HG03432 (cell line): ENCODE results near the gene CSF2.

Source experiments
- ATAC-seq: cut with Tn5 transposase; IDR thresholded peaks from one replicate; pipeline ENCODE4 v1.9.1; 2021; ENCODE audit warnings: mild to moderate bottlenecking, moderate library complexity; ENCODE audit not compliant: unreplicated experiment

Gene CSF2

DNA sequence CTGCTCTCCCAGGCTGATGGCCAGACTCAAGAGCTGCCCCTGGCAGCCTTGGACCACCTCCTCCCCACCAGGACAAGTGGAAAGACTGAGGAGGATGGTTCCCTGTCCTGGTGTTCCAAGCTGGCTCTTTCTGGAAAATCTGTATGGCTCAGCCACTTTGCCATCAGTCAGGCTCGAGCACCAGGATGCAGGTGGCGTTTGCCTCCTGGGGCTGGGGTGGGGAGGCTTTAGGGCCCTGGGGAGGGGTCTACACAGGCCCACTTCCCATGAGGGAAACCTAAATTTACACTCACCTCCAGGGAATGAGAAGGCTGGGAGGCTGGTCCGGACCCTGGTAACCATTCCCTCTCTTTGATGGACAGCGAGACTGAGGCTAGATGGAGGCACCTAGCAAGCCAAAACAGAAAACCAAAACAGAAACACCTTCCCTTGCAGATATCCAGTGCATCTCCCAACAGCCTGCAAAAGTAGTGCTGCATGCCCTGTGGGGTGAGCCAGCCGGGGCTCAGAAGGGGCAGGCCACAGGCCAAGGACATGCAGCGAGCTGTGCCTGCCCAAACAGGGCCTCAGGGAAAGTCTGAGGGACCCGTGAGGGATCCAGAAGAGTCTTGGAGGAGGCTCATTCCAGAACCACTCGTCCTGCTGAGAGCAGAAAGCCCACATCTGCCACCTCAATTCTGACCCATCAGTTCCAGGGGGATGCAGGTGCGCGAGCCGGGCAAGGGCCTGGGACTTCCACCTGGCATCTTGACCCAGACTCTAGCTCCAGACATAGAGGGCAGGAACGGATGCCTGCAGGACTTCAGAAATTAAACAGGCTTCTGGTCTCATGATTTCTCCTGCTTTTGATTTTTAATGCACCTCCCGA lies 5.4 kb upstream of the CSF2 start:
- no peak for ATAC-seq

- ATAC-seq = no peak
Observed at GRCh38 chr5:132069561-132069960, 4.0 kb upstream of the CSF2 start.

DNA sequence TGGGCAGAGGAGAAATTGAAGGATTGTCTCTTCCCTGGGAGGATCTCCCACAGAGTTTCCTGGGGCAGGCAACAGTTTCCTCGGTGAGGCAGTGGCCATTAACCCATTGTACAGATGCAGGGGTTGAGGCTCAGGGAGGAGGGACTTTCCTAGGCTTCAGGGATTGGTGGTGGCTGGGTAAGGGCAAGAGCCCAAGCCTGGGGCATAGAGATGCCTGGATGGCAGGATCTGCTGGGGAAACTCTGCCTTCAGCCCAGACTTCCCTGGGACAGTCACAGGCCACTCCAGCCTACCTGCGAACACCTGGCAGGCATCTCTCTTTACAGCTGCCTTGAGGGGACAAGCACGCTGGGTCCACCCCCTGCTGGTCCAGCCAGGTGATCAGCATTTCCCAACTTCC lies 3.6 kb upstream of the CSF2 start:
- no peak for ATAC-seq

- no peak for ATAC-seq
Observed at GRCh38 chr5:132070460-132071337, 2.9 kb upstream of the CSF2 start.

GRCh38 chr5:132071338-132071707 lies 2.3 kb upstream of the CSF2 start:
- ATAC-seq = no peak

GRCh38 chr5:132072070-132072469 lies 1.5 kb upstream of the CSF2 start:
- ATAC-seq = no peak

GRCh38 chr5:132072528-132072927 lies 1.1 kb upstream of the CSF2 start:
- no peak for ATAC-seq

DNA sequence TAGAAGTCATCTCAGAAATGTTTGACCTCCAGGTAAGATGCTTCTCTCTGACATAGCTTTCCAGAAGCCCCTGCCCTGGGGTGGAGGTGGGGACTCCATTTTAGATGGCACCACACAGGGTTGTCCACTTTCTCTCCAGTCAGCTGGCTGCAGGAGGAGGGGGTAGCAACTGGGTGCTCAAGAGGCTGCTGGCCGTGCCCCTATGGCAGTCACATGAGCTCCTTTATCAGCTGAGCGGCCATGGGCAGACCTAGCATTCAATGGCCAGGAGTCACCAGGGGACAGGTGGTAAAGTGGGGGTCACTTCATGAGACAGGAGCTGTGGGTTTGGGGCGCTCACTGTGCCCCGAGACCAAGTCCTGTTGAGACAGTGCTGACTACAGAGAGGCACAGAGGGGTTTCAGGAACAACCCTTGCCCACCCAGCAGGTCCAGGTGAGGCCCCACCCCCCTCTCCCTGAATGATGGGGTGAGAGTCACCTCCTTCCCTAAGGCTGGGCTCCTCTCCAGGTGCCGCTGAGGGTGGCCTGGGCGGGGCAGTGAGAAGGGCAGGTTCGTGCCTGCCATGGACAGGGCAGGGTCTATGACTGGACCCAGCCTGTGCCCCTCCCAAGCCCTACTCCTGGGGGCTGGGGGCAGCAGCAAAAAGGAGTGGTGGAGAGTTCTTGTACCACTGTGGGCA lies 642 bp downstream of the CSF2 start:
- ATAC-seq = no peak

- ATAC-seq = no peak
Observed at GRCh38 chr5:132074772-132075718, 1.5 kb downstream of the CSF2 start.

- ATAC-seq = no peak
Observed at GRCh38 chr5:132075719-132076077, 2.1 kb downstream of the CSF2 start.

DNA sequence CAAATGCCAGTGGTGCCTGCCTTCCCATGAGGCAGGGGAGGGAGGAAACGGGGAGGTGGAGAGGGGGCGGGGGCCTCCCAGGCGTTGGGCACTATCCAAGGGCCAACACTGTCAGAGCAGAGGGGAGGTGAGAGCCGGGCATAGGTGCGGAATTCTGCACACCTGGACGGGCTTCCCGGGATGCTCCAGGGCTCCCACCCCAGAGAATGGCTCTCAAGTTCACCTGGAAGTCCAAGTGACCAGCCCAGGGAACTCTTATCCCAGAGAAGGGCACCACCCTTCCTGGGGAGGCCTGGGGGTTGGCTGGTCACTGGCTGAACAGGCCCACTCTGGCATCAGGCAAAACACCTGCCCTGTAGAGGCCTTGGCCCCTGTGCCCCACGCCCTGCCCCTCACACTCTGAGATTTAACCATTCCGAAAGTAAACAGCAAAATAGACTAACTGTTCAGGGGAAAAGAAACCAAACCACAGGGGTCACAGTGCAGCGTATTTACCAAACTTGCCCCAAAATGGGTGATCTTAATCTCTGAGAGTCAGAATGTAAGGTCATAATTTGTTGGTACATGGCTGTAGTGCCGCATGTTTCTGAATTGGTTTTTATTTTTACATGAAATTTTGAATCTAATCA lies 2.7 kb downstream of the CSF2 start:
- no peak for ATAC-seq

DNA sequence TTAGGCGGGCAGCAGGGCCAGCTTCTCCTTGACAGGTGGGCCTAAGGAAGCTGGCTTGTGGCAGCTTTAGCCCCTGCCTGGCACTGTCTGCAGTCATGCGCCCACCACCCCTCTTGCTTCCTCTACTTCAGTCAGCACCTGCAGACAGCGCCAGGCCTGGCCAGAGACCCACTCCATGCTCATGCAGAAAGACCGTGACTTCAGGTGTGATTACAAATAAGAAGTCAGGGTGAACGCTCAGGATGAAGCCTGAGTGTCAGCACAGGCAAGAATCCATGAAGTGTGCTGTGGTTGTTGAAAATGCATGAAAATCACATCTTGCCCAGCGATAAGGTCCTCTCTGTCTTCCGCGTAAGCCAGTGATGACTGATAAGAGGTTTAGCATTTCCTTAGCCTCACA lies 3.4 kb downstream of the CSF2 start:
- no peak for ATAC-seq

GRCh38 chr5:132079081-132079480 lies 5.5 kb downstream of the CSF2 start:
- ATAC-seq = no peak

- ATAC-seq = no peak
Observed at GRCh38 chr5:132079619-132080018, 6.0 kb downstream of the CSF2 start.

GRCh38 chr5:132080595-132080994 lies 7.0 kb downstream of the CSF2 start:
- no peak for ATAC-seq

DNA sequence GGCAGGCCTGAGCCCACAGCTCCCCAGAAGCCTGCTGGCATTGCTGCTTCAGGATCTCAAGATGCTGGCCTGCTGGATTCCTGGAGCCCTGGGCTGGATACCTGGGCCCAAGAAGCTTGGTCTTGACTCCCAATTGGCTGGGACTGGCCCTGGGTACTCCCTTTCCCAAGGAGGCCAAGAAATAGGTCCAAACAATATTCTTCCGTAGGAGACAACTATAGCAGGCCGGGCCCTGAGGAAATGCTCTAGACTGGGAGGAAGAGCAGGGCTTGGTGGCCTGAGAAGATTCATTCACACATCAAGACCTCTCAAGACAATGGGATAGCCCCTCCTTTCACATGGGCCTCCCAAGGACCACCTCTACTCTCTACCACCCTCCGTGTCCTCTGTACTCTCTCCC lies 7.9 kb downstream of the CSF2 start:
- no peak for ATAC-seq

DNA sequence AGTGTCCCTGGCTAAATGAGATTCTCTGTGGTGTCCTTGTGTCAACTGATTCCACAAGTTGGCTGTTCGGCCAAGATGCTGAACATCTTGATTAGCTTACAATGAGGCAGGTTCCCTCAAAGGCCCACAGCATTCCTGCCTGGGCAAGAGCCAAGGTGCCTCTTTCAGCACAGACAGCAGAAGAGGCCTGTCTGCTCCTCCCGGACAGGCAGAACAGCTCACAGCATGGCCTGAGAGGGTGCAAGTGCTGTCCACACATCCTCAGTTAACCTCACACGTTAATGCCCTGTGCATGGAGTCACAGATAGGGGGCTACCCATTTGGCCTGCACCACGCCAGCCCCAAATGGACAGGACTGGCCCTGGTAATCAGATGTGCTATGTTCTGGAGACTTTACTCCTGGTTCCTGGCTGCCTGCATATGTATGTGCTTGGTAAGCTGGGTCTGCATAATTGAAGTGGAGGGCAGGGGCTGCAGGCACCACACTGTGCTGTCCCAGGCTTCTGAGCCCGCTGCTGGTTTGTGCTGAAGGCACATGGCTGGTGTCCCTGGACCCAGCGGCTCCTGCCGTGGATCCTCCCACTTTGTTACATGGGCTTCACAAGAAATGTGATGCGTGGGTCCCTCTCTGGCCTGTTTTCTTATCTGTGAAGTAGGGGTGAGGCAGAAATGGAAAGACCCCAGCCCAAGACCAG lies 8.9 kb downstream of the CSF2 start:
- ATAC-seq = no peak

DNA sequence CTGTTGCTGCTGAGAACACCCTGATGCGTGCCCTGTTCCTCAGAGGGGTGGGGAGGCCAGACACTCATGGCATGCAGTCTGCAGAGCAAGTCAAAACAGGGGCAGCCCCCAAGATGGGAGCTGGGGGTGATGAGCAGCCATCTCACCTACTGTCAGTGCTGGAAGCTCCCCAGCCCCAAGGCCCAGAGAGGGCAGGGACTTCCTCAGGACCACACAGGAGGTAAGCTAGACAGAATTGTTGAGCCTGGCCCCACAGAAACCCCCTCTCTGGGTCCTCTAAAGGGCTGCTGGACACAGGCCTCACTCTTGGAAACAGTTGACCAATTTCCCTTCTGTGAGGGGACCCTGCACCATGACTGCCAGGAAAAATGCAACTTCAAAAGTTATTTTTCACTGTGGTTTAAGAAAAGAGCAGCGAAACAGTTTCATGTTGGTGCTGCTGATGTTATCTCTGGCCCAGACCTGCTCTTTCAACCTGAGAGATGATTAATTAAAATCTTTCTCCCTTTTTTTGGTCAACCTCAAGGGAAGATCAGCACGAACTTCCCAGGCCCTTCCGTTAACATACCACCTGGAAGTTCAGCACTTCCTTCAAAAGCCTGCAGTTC lies 9.6 kb downstream of the CSF2 start:
- no peak for ATAC-seq

- no peak for ATAC-seq
Observed at GRCh38 chr5:132085686-132086085, 12.1 kb downstream of the CSF2 start.
